SK-N-SH (cell line): ENCODE measurements around the gene LETM1. TPM values are rescaled to one million over a fixed set of nuclear protein-coding genes. Genes with fewer than 3 reads are reported as not detected.

Experiments used
- CTCF ChIA-PET: fragments of 300-600, 350-600 bp; formaldehyde crosslinking; extraction: SDS; loops from one replicate; lab custom pipeline; 2021; lab: Yijun Ruan, JAX
- POLR2A ChIA-PET: fragments of 350-600 bp; sonication (Branson Sonifier 250); formaldehyde crosslinking; extraction: SDS; loops from one replicate; lab custom pipeline; 2020; ENCODE audit warnings: antibody characterized with exemption, inconsistent platforms; lab: Yijun Ruan, JAX
- DNase-seq: peaks from one replicate; pipeline ENCODE4 v3.0.0; 2012
- H2AFZ ChIP-seq: fragments of 200-600 bp; sonication (generic); 2 replicates; pipeline ENCODE4 v1.8.1; 2016; ENCODE audit warnings: antibody characterized with exemption, mild to moderate bottlenecking, low read depth
- H3F3A ChIP-seq: fragments of 200-600 bp; sonication (generic); replicated peaks from 2 replicates; pipeline ENCODE3; 2016; ENCODE audit warnings: antibody characterized with exemption, mild to moderate bottlenecking; ENCODE audit not compliant: insufficient read depth
- H3K27ac ChIP-seq, 2 experiments: fragments of 200-500 bp in 1 of 2; fragments of 200-600 bp in 1 of 2; sonication (Bioruptor generic) in 1 of 2; sonication (generic), shearing (Covaris generic) in 1 of 2; 2 replicates each; pipeline versions ENCODE4 v1.5.1 to v1.6.1; 2014 to 2016; ENCODE audit warnings: low read depth in 2 of 2, inconsistent platforms in 1 of 2, low read length in 1 of 2, mild to moderate bottlenecking in 1 of 2, mixed read lengths in 1 of 2
- H3K27me3 ChIP-seq: fragments of 200-600 bp; sonication (generic), shearing (Covaris generic); 2 replicates; pipeline ENCODE4 v1.6.1; 2016; ENCODE audit warnings: mixed run types; ENCODE audit not compliant: insufficient read depth
- H3K36me3 ChIP-seq, 2 experiments: fragments of 200-500 bp in 1 of 2; fragments of 200-600 bp in 1 of 2; sonication (Bioruptor generic) in 1 of 2; sonication (generic) in 1 of 2; replicated peaks in 1 of 2; 2 replicates each; pipeline versions ENCODE3 to v1.5.1; 2014 to 2016; ENCODE audit warnings: low read length in 1 of 2, mild to moderate bottlenecking in 1 of 2; ENCODE audit not compliant: insufficient read depth in 2 of 2, control insufficient read depth in 1 of 2
- H3K4me1 ChIP-seq, 2 experiments: fragments of 200-500 bp in 1 of 2; fragments of 200-600 bp in 1 of 2; sonication (Bioruptor generic) in 1 of 2; sonication (generic), shearing (Covaris generic) in 1 of 2; 2 replicates each; pipeline versions ENCODE4 v1.5.1 to v1.6.1; 2014 to 2016; ENCODE audit warnings: low read depth in 1 of 2, low read length in 1 of 2, mixed run types in 1 of 2; ENCODE audit not compliant: insufficient read depth in 2 of 2, control insufficient read depth in 1 of 2
- H3K4me2 ChIP-seq: fragments of 200-600 bp; sonication (generic), shearing (Covaris generic); 2 replicates; pipeline ENCODE4 v1.6.1; 2017; ENCODE audit warnings: mixed run types
- H3K4me3 ChIP-seq, 2 experiments: fragments of 200-500 bp in 1 of 2; fragments of 200-600 bp in 1 of 2; sonication (Bioruptor generic) in 1 of 2; sonication (generic), shearing (Covaris generic) in 1 of 2; 2 replicates each; pipeline versions ENCODE4 v1.5.1 to v1.8.1; 2014 to 2016; ENCODE audit warnings: low read depth in 2 of 2, inconsistent platforms in 1 of 2, low read length in 1 of 2, mild to moderate bottlenecking in 1 of 2, mixed read lengths in 1 of 2, moderate library complexity in 1 of 2
- H3K79me2 ChIP-seq: fragments of 200-600 bp; sonication (generic); 2 replicates; pipeline ENCODE4 v1.8.1; 2017; ENCODE audit warnings: mild to moderate bottlenecking; ENCODE audit not compliant: insufficient read depth
- H3K9ac ChIP-seq: fragments of 200-600 bp; sonication (generic); 2 replicates; pipeline ENCODE4 v1.6.1; 2017; ENCODE audit warnings: mixed run types
- H3K9me2 ChIP-seq: fragments of 200-600 bp; sonication (generic); 2 replicates; pipeline ENCODE4 v1.6.1; 2017; ENCODE audit warnings: mixed run types
- H3K9me3 ChIP-seq: fragments of 200-600 bp; sonication (generic); 2 replicates; pipeline ENCODE4 v1.6.1; 2017; ENCODE audit warnings: mixed run types, mild to moderate bottlenecking, moderate library complexity
- H4K20me1 ChIP-seq: fragments of 200-600 bp; sonication (generic); 2 replicates; pipeline ENCODE4 v1.6.1; 2017; ENCODE audit warnings: mild to moderate bottlenecking, mixed run types; ENCODE audit not compliant: insufficient read depth
- ELF1 ChIP-seq: IDR thresholded peaks from 2 replicates; pipeline ENCODE4 v1.4.0; 2012
- GABPA ChIP-seq: IDR thresholded peaks from 2 replicates; pipeline ENCODE4 v1.4.0; 2012; ENCODE audit warnings: low read depth, mild to moderate bottlenecking
- GATA2 ChIP-seq: sonication (generic); formaldehyde crosslinking; IDR thresholded peaks from 2 replicates; pipeline ENCODE4 v1.5.0; 2020; ENCODE audit warnings: mild to moderate bottlenecking, missing genetic modification reagents
- MAX ChIP-seq: IDR thresholded peaks from 2 replicates; pipeline ENCODE4 v1.4.0; 2012; ENCODE audit warnings: low read depth
- MXI1 ChIP-seq: IDR thresholded peaks from 2 replicates; pipeline ENCODE4 v1.6.1; 2012; ENCODE audit warnings: mild to moderate bottlenecking, low read depth, low read length, improper control_type of control experiment
- NFIC ChIP-seq: IDR thresholded peaks from 2 replicates; pipeline ENCODE4 v1.4.0; 2012; ENCODE audit warnings: borderline replicate concordance
- PBX3 ChIP-seq: IDR thresholded peaks from 2 replicates; pipeline ENCODE4; 2012
- POLR2AphosphoS5 ChIP-seq: IDR thresholded peaks from 2 replicates; pipeline ENCODE4 v1.6.1; 2012; ENCODE audit warnings: low read depth, low read length
- RCOR1 ChIP-seq: fragments of 150-350 bp; IDR thresholded peaks from 2 replicates; pipeline ENCODE4 v1.6.1; 2017; ENCODE audit warnings: antibody characterized with exemption, low read length
- REST ChIP-seq: IDR thresholded peaks from 2 replicates; pipeline ENCODE4 v1.6.1; 2012; ENCODE audit warnings: mild to moderate bottlenecking, low read depth, low read length, moderate library complexity
- SIN3A ChIP-seq: IDR thresholded peaks from 2 replicates; pipeline ENCODE4 v1.6.1; 2012; ENCODE audit warnings: low read depth, mild to moderate bottlenecking, low read length, moderate library complexity, borderline replicate concordance
- TCF12 ChIP-seq: IDR thresholded peaks from 2 replicates; pipeline ENCODE4 v1.4.0; 2012
- USF2 ChIP-seq: fragments of 150-350 bp; IDR thresholded peaks from 2 replicates; pipeline ENCODE4 v1.6.1; 2017; ENCODE audit warnings: antibody characterized with exemption, low read length, low read depth, borderline replicate concordance
- WGBS: methylation state at CpG from one replicate; pipeline ENCODE4 v1.1.6; 2017; ENCODE audit warnings: low lambda C conversion rate; 5-methylcytosine and 5-hydroxymethylcytosine counted together
- polyA plus RNA-seq, 3 experiments: library from polyadenylated mRNA; depleted of rRNA; stranded (reverse); fragments of >200 nt; gene quantifications; 2 replicates each; pipeline ENCODE4 v1.2.3, GENCODE V29; 2012
- TF ChIP-seq, protein P1 (sequence below): fragments of 200-600 bp; sonication (generic); IDR thresholded peaks from 2 replicates; pipeline ENCODE4 v1.6.1; 2017; ENCODE audit warnings: antibody characterized with exemption, mild to moderate bottlenecking, moderate library complexity

Gene LETM1
- polyA plus RNA-seq, 1 of the 3 experiments (the other 2 are of a cell fraction): 25.8 TPM

DNA sequence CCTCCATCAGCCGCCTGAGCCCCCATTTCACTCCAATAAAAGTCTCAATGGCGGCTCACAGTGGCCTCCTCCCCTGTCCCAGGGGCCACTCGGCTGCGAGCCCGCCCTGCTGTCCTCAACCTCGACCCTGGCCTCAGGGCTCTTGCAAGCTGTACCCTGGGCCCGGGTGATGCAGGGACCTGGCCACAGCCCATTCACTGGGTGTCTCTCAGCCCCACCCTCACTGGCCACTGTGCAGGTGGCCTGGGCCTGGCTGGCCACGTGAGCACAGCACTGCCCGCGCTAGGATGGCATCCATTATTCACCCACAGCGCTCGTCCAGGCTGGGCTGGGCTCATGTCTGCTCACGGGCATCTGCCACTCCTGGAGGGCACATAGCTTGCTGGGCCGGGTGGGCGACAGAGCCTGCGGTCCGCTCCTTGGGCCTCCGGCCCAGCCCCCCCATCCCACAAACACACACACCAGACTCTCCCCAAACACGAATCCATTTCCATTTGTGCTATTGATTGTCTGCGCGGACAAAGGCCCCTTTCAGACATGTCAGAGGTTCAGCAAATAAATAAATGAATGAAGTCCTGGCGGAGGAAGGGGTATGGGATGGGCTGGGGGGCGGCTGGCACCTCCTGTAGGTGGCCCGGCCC lies 79.3 kb downstream of the LETM1 start:
- Histone ChIP-seq H2AFZ (no peak overlapping the region), H3K27ac (no peak overlapping the region), H3F3A (no peaks in the 10 kb centered on the region), H3K9ac (no peak overlapping the region), H3K4me2 (no peak overlapping the region), H3K9me3 (no peaks in the 10 kb centered on the region), H3K4me3 (no peak overlapping the region), H3K36me3 (no peaks in the 10 kb centered on the region), H3K79me2 (no peaks in the 10 kb centered on the region), H3K27me3 (no peaks in the 10 kb centered on the region), H3K4me1 (peaks cover 0 to 36% of the 10 kb centered on the region in 2 experiments; a peak in 1 of 4 replicates), H3K9me2 (no peaks in the 10 kb centered on the region), H4K20me1 (no peaks in the 10 kb centered on the region)
- CTCF ChIA-PET: interaction anchor here (0.9 to 2.8 kb wide), 6 partner anchors 9 to 33 kb away, joined by 3 to 15 read pairs (median 8); no protein-coding TSS in a partner anchor
- 81% methylated on average over 21 of the region's 24 CpGs for WGBS
- POLR2A ChIA-PET: interaction anchor here (1.4 kb wide), 1 partner anchor 16 kb away, joined by 6 read pairs; the partner anchor contains the start of gene FGFR3
- DNase-seq: no peak
- no peak for TF ChIP-seq TCF12
- no peak for TF ChIP-seq GATA2
- TF ChIP-seq RCOR1: no peak
- no peak for TF ChIP-seq MXI1
- no peak for TF ChIP-seq MAX
- no peak for TF ChIP-seq POLR2AphosphoS5
- TF ChIP-seq ELF1: no peak
- TF ChIP-seq, protein P1, sequence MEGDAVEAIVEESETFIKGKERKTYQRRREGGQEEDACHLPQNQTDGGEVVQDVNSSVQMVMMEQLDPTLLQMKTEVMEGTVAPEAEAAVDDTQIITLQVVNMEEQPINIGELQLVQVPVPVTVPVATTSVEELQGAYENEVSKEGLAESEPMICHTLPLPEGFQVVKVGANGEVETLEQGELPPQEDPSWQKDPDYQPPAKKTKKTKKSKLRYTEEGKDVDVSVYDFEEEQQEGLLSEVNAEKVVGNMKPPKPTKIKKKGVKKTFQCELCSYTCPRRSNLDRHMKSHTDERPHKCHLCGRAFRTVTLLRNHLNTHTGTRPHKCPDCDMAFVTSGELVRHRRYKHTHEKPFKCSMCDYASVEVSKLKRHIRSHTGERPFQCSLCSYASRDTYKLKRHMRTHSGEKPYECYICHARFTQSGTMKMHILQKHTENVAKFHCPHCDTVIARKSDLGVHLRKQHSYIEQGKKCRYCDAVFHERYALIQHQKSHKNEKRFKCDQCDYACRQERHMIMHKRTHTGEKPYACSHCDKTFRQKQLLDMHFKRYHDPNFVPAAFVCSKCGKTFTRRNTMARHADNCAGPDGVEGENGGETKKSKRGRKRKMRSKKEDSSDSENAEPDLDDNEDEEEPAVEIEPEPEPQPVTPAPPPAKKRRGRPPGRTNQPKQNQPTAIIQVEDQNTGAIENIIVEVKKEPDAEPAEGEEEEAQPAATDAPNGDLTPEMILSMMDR: no peak
- TF ChIP-seq USF2: no peak
- TF ChIP-seq PBX3: no peak
- no peak for TF ChIP-seq GABPA

DNA sequence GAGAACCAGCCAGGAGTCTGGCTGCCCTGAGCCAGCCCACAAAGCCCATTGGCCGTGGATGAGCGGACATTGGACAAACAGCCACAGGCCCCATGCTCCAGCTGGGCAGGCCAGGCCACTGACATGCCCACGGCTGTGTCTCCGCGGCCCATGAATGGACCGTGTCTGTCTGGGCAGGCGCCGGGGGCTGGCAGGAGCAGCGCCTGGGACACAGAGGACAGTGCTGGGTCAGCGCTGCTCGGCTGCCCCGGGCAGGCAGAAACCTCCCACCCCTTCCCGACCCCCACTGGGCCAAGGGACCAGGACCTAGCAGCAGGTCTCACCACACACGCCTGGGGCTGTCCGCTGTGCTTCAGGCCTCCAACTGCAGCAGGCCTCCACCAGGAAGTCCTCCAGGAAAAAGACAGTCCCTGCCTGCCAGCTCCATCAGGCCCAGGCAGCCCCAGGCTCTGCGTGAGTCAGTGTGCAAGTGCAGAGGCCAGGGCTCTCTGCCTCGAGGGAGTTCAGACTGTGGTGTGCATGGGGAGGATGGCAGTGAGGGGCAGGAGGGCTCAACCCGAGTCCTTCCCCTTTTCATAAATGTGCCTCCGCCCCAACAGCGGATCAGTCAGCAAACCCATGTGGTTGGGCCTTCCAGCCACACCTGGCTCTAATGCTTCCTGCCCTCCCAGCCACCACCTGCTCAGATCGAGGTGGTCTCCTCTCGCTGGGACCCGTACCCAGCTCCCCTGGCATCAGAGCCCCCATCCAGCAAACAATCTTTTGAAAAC lies 80.0 kb downstream of the LETM1 start:
- peaks cover 0 to 36% of the 10 kb centered on the region in 2 experiments; a peak in 1 of 4 replicates for H3K4me1 ChIP-seq
- POLR2A ChIA-PET: no interaction called here
- H2AFZ ChIP-seq: no peak overlapping the region

More for the DNA sequence above, 80.0 kb downstream of the LETM1 start:
- H3F3A ChIP-seq: no peaks in the 10 kb centered on the region
- H3K9me3 ChIP-seq: no peaks in the 10 kb centered on the region
- H3K4me2 ChIP-seq: no peak overlapping the region
- 54% methylated on average over 8 of the region's 23 CpGs for WGBS
- CTCF ChIA-PET: interaction anchor here (0.9 to 2.8 kb wide), 5 partner anchors 8 to 33 kb away, joined by 3 to 15 read pairs (median 4); no protein-coding TSS in a partner anchor
- TF ChIP-seq REST: no peak
- TF ChIP-seq SIN3A: no peak
- TF ChIP-seq RCOR1: no peak
- TF ChIP-seq MXI1: no peak
- no peak for TF ChIP-seq PBX3
- TF ChIP-seq ELF1: no peak
- TF ChIP-seq NFIC: no peak
- TF ChIP-seq, all 33 proteins: peak for 0
- no peak overlapping the region for H3K4me3 ChIP-seq
- no peaks in the 10 kb centered on the region for H4K20me1 ChIP-seq
- peak overlapping the region in 1 of 2 experiments; percentile 56; a peak in 1 of 4 replicates for H3K27ac ChIP-seq
- peak; percentile 75 for DNase-seq
- H3K9me2 ChIP-seq: no peaks in the 10 kb centered on the region
- H3K27me3 ChIP-seq: no peaks in the 10 kb centered on the region
- H3K36me3 ChIP-seq: no peaks in the 10 kb centered on the region
- no peak overlapping the region for H3K9ac ChIP-seq
- H3K79me2 ChIP-seq: no peaks in the 10 kb centered on the region
